Sciatic nerve (tissue), 2 donors: ENCODE results near the gene IL17B. TPM values are rescaled to one million over a fixed set of nuclear protein-coding genes. Genes with fewer than 3 reads are reported as not detected.

Source experiments
- ATAC-seq: fragments of 200-7000 bp; cut with Tn5 transposase; one replicate; pipeline ENCODE4 v1.9.1; 2020; ENCODE audit warnings: mild to moderate bottlenecking, moderate library complexity
- DNase-seq: peaks from one replicate; pipeline ENCODE4 v3.0.0-alpha.2; 2020; ENCODE audit warnings: low spot score
- intact Hi-C: fragments of 100-400 bp; cut with DNase I; formaldehyde crosslinking; loops from one replicate; pipeline ENCODE4 v1.14.2; 2022
- total RNA-seq: library from RNA; stranded (reverse); fragmentation: NEBNext Ultra II Directional; extraction: Animal tissue kit (Norgen Biotek cat#: 25700); gene quantifications from one replicate; pipeline ENCODE4 v1.2.1, GENCODE V29; 2021
- donor health status: DM: no; HTN: no; CAD: no.
- donor health status: DM: no; HTN: no; CAD: no.

IL17B gene
- total RNA-seq, 1 donor from 2014 or later, result 51.7 TPM

DNA sequence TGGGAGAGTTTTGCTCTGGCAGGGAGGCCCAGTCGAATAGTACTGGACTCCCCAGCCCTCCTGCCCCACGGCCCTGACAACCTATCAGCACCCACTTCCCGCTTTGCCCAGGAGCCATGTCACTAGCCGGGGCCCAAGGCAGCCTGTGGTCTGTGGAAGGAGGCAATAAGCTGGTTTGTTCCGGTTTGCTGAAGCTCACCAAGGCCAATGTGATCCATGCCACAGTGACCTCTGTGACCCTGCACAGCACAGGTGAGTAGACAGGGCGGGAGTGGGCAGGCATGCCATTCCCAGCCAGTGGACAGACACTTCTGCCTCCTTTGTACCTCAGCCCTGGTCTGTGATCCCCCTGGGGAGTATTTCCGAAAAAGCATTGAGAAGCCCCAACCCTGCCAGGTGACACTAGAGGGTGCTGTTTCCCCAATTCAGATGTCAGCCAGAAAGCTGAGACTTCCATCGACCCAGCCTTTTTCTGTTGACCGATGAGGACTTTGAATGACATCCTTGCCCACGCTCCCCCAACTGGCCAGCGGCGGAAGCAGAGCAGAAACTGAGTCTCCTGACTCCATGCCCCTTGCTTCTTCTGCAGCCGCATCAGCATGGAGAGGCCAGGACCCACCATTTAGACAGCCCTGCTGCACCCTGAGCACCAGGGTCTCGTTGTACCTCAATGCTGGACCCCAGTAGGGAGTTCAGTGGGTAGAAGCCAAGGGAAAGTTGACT, 11.7 kb downstream of the IL17B start:
- intact Hi-C loops, result no loop called here
- ATAC-seq (peak; percentile 66), DNase-seq (peak; percentile 72)

- no peak for ATAC-seq
- DNase-seq, result no peak
- intact Hi-C loops, result no loop called here
Measured at GRCh38 chr5:149366169-149366729, 12.8 kb downstream of the IL17B start.

- DNase-seq (no peak), ATAC-seq (no peak)
- intact Hi-C loops, result no loop called here
Measured at GRCh38 chr5:149365418-149365817, 13.7 kb downstream of the IL17B start.

DNA sequence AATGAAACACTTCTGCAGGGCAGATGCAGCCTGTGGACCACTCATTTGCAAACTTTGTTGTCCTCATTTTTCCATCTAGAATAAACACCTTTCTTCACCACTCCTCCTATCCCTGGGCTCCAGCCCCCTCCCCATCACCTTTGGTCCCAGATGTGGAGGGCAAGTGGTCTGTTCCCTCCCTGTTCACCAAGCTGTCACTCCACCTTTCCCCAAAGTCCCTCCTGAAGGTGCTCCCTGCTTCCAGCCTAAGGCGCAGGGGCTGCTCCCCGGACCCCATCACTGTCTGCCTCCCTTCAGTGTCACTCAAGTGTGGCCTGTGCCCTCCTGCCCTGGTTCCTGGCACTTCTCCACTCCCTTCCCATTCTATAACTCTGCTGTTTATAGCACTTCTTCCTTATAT, 14.4 kb downstream of the IL17B start:
- intact Hi-C loops, result no loop called here
- DNase-seq, result no peak
- ATAC-seq, result no peak

DNA sequence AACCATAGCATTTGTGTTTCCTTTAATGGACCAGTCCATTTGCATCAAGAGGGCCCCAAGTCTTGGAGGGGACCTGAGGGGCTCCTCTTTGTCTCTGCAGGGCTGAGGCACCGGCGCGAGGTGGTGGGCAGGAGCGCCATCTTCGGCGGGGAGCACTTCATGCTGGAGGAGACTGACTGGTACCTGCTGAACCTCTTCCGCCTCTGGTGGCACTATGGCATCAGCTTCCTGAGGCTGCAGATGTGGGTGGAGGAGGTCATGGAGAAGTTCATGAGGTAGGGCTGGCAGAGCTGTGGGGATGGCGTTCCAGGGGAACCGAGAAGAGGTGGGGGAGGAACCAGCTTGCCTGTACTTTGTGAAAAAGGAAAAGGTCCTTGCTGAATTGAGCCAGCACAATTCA, 15.2 kb downstream of the IL17B start:
- no peak for DNase-seq

GRCh38 chr5:149363358-149363757, 15.7 kb downstream of the IL17B start:
- no peak for DNase-seq
- intact Hi-C loops, result no loop called here
- no peak for ATAC-seq

More for the DNA sequence above, 15.2 kb downstream of the IL17B start:
- ATAC-seq, result no peak
- intact Hi-C loops, result no loop called here

- ATAC-seq (no peak), DNase-seq (no peak)
- intact Hi-C loops, result no loop called here
Measured at GRCh38 chr5:149362541-149362940, 16.6 kb downstream of the IL17B start.

- ATAC-seq, result no peak
- DNase-seq, result no peak
- intact Hi-C loops, result no loop called here
Measured at GRCh38 chr5:149360272-149360671, 18.8 kb downstream of the IL17B start.

GRCh38 chr5:149358868-149359495, 20.1 kb downstream of the IL17B start:
- no peak for ATAC-seq
- intact Hi-C loops, result no loop called here

DNA sequence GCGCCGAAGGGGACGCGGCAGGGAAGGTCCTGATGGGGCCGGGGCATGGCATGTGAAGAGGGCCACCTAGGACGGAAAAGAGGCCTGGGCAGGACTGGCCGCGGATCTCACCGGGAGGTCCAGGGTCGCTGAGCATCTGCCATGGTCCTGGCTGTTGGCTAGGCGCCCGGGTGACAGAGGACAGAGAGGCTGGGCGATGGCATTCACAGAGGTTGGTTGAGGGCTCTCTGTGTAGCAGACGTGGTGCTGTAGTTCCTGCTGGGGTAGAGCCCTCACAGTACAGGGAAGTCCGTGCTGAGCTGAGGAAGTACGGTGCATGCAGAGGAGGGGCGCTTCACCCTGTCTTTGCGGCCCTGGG, 20.8 kb downstream of the IL17B start:
- intact Hi-C loops, result no loop called here
- peak; percentile 58 for ATAC-seq
- no peak for DNase-seq

More at GRCh38 chr5:149358868-149359495, 20.1 kb downstream of the IL17B start:
- no peak for DNase-seq

DNA sequence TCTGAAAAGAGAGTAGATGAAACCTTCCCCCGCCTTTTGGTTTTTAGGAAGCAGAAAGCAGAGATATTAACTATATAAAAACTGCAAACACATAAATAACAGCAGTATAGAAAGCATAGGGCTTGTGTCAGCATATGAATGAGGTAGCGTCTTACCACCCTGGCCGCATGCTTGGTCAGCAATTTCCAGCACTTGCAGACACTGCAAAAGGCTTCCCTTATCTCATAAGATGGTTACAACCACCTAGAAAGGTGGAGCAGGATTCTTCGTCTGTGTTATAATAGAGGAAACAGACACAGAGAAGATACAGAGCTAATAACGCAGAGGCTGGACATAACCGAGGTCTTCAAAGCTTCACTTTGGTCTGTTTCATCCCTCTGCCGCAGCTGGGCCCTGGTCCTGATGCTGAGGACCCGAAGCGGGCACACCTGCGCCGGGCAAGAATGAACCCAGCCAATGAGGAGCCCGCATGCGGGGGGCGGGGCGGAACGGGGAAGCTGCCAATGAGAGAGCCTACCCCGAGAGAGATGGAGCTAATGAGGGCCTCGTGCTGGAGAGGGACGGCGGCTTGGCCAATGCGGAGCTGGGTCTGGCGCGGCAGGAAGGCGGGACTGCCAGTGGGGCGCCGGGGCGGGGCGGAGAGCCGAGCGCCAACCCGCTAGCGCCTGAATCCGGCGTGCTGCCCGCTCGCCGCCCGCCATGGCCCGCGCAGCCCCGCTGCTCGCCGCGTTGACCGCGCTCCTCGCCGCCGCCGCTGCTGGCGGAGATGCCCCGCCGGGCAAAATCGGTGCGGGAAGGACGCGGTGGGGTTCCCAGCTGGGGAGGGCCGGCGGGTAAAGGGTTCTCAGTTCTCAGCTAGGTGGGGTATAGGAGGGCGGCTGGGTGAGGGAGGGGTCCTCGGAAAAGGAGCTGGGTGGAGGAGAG, 21.5 kb downstream of the IL17B start, which contains the start of gene PCYOX1L:
Gene PCYOX1L, plus strand, starts transcription at position 677 of the 924 bp plus-strand sequence. Its CDS starts 23 bp downstream, at position 700.
- ATAC-seq (peak; percentile 99), DNase-seq (peak; percentile 96)
- intact Hi-C loops, result no loop called here

DNA sequence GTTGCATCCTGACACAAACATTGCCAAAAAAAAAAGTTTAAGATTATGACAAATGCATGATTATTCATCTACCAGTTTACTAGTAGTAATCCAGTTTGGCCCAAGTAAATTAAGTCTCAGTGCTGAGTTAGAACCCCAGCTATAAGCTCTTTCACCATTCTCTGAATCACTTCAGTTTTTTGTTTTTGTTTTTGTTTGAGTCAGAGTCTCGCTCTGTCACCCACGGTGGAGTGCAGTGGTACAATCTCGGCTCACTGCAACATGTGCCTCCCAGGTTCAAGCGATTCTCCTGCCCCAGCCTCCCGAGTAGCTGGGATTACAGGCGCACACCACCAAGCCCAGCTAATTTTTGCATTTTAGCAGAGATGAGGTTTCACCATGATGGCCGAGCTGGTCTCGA, 22.7 kb downstream of the IL17B start:
- ATAC-seq (no peak), DNase-seq (no peak)
- intact Hi-C loops, result no loop called here

GRCh38 chr5:149355688-149356087, 23.4 kb downstream of the IL17B start:
- intact Hi-C loops, result no loop called here
- no peak for DNase-seq

GRCh38 chr5:149353911-149354310, 25.2 kb downstream of the IL17B start:
- ATAC-seq, result no peak
- DNase-seq, result no peak
- intact Hi-C loops, result no loop called here

More at GRCh38 chr5:149355688-149356087, 23.4 kb downstream of the IL17B start:
- ATAC-seq, result no peak

DNA sequence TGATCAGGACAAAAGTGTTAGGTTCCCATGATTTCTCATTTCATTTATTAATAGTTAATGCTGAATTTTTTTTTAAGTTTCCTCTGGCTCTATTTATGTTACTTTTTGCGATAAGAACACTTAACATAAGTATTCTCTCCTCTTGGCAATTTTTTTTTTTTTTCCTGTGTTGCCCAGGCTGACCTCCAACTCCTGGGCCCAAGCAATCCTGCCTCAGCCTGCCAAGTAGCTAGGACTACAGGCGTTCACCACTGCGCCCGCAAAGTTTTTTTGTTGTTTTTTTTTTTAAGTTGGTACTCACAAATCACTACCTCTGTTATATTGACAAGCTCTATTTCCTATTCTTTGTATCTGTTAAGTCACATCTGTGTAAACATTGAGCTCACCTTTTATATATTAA, 26.9 kb downstream of the IL17B start:
- no peak for ATAC-seq
- intact Hi-C loops, result no loop called here
- DNase-seq, result no peak

DNA sequence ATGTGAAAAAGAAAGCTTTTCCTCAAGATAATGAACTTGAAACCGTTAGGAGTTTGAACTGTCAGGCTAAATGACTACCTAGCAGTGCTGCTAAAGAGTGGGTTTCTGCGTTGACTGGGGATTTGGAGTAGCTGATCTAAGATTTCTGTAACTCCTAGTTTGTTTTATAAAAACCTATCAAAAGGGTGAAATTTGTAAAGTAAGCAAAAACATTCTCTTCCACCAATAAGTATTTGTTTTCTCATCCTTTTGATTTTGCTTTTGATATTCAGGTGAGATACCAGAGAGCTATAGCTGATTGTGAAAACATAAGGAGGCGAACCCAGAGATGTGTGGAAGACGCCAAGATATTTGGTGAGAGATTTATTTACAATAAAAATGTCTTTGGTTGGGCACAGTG, 29.7 kb downstream of the IL17B start:
- DNase-seq (no peak), ATAC-seq (no peak)
- intact Hi-C loops, result no loop called here

DNA sequence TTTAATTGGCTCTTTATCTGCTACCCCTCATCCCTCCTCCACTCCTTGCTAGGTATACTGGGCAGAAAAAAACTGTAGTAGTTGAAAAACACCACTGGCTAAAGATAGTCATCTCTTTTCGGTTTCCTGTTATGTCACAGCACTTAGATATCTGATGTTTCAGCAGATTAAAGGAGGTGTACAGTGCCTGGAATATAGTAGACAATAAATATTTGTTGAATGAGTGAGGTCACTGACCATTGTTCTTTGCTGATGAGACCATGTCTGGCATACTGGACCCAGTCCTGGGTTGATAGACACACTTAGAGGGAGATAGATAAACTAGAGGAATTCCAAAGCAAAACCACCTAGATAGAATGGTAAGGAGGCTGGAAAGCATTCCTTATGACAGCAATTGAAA, 30.6 kb downstream of the IL17B start:
- intact Hi-C loops, result no loop called here
- no peak for DNase-seq
- no peak for ATAC-seq

DNA sequence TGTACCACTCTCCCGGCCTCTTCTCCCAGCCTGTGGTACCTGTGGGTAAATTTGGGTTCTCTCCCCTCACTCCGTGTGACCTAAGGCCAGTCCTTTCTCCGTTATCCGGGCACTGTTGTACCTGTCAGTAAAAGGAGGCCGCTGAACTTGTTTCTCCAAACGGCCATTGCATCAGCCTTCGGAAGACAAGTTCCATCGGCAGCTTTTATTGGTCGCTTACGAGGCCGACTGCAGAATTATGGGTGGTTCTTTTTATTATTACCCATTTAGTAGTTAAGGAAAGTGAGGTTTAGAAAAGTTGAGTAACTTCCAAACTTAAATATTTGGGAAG, 33.2 kb downstream of the IL17B start:
- ATAC-seq (no peak), DNase-seq (no peak)
- intact Hi-C loops, result no loop called here

DNA sequence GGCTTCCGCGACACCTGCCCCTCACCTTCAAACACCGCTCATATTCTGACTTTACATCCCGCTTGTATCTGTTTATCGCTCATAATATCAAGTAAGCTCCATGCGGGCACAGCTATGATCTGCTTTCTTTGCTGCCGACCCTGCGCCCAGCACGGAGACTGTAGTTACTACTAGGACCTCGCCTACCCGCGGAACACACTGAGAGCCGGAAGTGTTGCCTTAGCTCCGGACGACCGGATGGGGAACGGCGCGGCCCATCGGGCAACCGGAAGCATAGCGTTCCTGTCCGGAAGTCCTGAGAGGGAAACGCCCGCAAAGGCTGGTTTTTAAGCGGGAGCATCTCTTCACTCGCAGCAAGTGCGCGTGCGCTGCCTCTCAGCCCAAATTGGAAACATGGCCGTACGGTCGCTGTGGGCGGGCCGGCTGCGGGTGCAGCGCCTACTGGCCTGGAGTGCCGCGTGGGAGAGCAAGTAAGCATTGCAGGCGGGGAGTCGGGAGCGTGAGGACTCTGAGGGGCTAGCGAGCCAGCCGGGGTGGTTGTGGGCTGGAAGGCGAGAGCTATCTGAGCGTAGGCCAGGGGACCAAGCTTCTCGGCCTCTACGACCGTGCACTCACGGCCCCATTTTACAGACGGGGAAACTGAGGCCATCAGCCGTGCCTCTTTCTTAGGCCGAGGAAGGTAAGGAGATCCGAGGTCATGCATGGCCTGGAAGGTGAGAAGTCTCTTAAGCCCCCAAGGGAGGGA, 33.8 kb downstream of the IL17B start, which contains the start of gene GRPEL2:
Gene GRPEL2, plus strand, starts transcription at position 353 of the 745 bp plus-strand sequence. Its CDS starts 41 bp downstream, at position 394.
- intact Hi-C loops, result no loop called here
- peak; percentile 98 for ATAC-seq
- peak; percentile 96 for DNase-seq
